Endothelial cell of umbilical vein (primary cell): ENCODE measurements around the gene MTPN. TPM values are rescaled to one million over a fixed set of nuclear protein-coding genes. Genes with fewer than 3 reads are reported as not detected.

Source experiments
- BruUV-seq: library from RNA; stranded (reverse); fragments of 400-500 nt; replicated peaks from 2 replicates; lab custom pipeline; 2021; lab: Mats Ljungman, UMichigan
- CTCF ChIA-PET: fragments of 300-600, 350-600 bp; sonication (Branson Sonifier 250); formaldehyde crosslinking; loops from one replicate; lab custom pipeline; 2021; ENCODE audit warnings: antibody characterized with exemption, inconsistent platforms; lab: Charles Lee
- POLR2A ChIA-PET: fragments of 300-600, 350-600 bp; sonication (Branson Sonifier 250); formaldehyde crosslinking; loops from one replicate; lab custom pipeline; 2021; ENCODE audit warnings: antibody characterized with exemption, inconsistent platforms; lab: Charles Lee
- DNase-seq: peaks from one replicate; pipeline ENCODE4 v3.0.0-alpha.2; 2011; ENCODE audit warnings: low read depth, low spot score
- FAIRE-seq: peaks from 2 replicates; lab custom pipeline; 2011; peaks lifted over from hg19 to GRCh38; lab: Jason Lieb, UNC
- H2AFZ ChIP-seq: 2 replicates; pipeline ENCODE4 v1.6.0; 2012; ENCODE audit warnings: low read depth, low read length, control low read depth, inconsistent platforms
- H3K27ac ChIP-seq: 2 replicates; pipeline ENCODE4 v1.5.1; 2011; ENCODE audit warnings: low read depth, mild to moderate bottlenecking, control low read depth, low read length, moderate library complexity; ENCODE audit not compliant: insufficient read depth
- H3K27me3 ChIP-seq, 2 experiments: 2 replicates each; pipeline versions ENCODE4 v1.6.0 to v1.6.1; 2011; ENCODE audit warnings: low read length in 2 of 2, mixed read lengths in 1 of 2; ENCODE audit not compliant: control insufficient read depth in 2 of 2, insufficient read depth in 2 of 2
- H3K36me3 ChIP-seq, 2 experiments: 2 replicates in 1 of 2; 3 replicates in 1 of 2; pipeline ENCODE4 v1.5.1; 2011; ENCODE audit warnings: low read length in 2 of 2, mild to moderate bottlenecking in 1 of 2, moderate library complexity in 1 of 2; ENCODE audit not compliant: control insufficient read depth in 2 of 2, insufficient read depth in 2 of 2; ENCODE audit errors: extremely low read depth in 1 of 2
- H3K4me1 ChIP-seq: 3 replicates; pipeline ENCODE4 v1.5.1; 2011; ENCODE audit warnings: mild to moderate bottlenecking, low read length; ENCODE audit not compliant: control insufficient read depth, insufficient read depth; ENCODE audit errors: extremely low read depth
- H3K4me2 ChIP-seq: 2 replicates; pipeline ENCODE4 v1.6.1; 2011; ENCODE audit warnings: low read length, control low read depth, mixed read lengths; ENCODE audit not compliant: insufficient read depth
- H3K4me3 ChIP-seq, 3 experiments: fragments of 200-600 bp in 1 of 3; sonication (generic), shearing (Covaris generic) in 1 of 3; replicated peaks in 1 of 3; 2 replicates each; pipeline ENCODE4 v1.5.1; 2011 to 2016; ENCODE audit warnings: control low read depth in 3 of 3, low read length in 3 of 3, mild to moderate bottlenecking in 2 of 3, inconsistent platforms in 1 of 3, low read depth in 1 of 3, moderate library complexity in 1 of 3; ENCODE audit not compliant: insufficient read depth in 1 of 3
- H3K79me2 ChIP-seq: 2 replicates; pipeline ENCODE4 v1.6.0; 2012; ENCODE audit warnings: low read length, inconsistent platforms; ENCODE audit not compliant: control insufficient read depth, insufficient read depth
- H3K9ac ChIP-seq: replicated peaks from 2 replicates; pipeline ENCODE3; 2011; ENCODE audit warnings: low read length, control low read depth; ENCODE audit not compliant: insufficient read depth; ENCODE audit errors: extremely low read depth
- H3K9me1 ChIP-seq: replicated peaks from 3 replicates; pipeline ENCODE4 v1.6.0; 2011; ENCODE audit warnings: mild to moderate bottlenecking, low read length; ENCODE audit not compliant: control insufficient read depth, insufficient read depth; ENCODE audit errors: extremely low read depth
- H3K9me3 ChIP-seq: replicated peaks from 2 replicates; pipeline ENCODE4 v1.5.1; 2012; ENCODE audit warnings: low read length, inconsistent platforms; ENCODE audit not compliant: control insufficient read depth, insufficient read depth
- H4K20me1 ChIP-seq: replicated peaks from 2 replicates; pipeline ENCODE3; 2011; ENCODE audit warnings: mild to moderate bottlenecking, low read length; ENCODE audit not compliant: control insufficient read depth, insufficient read depth; ENCODE audit errors: extremely low read depth
- CTCF ChIP-seq, 2 donors: IDR thresholded peaks; 1 replicate in 1 of 2; 2 replicates in 1 of 2; pipeline ENCODE4 v1.5.1; 2011; ENCODE audit warnings: low read length in 2 of 2, mild to moderate bottlenecking in 2 of 2, moderate library complexity in 2 of 2, control low read depth in 1 of 2, inconsistent platforms in 1 of 2, low read depth in 1 of 2; ENCODE audit not compliant: insufficient read depth in 1 of 2; ENCODE audit errors: extremely low read depth in 1 of 2
- EZH2 ChIP-seq: IDR thresholded peaks from 2 replicates; pipeline ENCODE4 v1.6.1; 2012; ENCODE audit warnings: borderline replicate concordance, low read depth, mild to moderate bottlenecking, moderate library complexity, low read length, inconsistent platforms; ENCODE audit not compliant: severe bottlenecking
- FOS ChIP-seq: IDR thresholded peaks from 2 replicates; pipeline ENCODE4 v1.6.1; 2011; ENCODE audit warnings: mild to moderate bottlenecking, low read length, moderate library complexity, borderline replicate concordance; ENCODE audit not compliant: insufficient read depth
- GATA2 ChIP-seq: IDR thresholded peaks from 2 replicates; pipeline ENCODE4 v1.7.0; 2011; ENCODE audit warnings: low read depth, mild to moderate bottlenecking, moderate library complexity, mixed read lengths, low read length; ENCODE audit not compliant: insufficient read length, insufficient read depth
- JUN ChIP-seq: IDR thresholded peaks from 2 replicates; pipeline ENCODE4 v1.6.1; 2011; ENCODE audit warnings: borderline replicate concordance, low read depth; ENCODE audit not compliant: insufficient read length, insufficient read depth
- MAX ChIP-seq: IDR thresholded peaks from 2 replicates; pipeline ENCODE4 v1.6.1; 2011; ENCODE audit not compliant: insufficient read depth, insufficient read length
- MYC ChIP-seq: IDR thresholded peaks from one replicate; pipeline ENCODE4 v1.6.1; 2011; ENCODE audit warnings: mild to moderate bottlenecking, low read depth, low read length
- POLR2A ChIP-seq: IDR thresholded peaks from 2 replicates; pipeline ENCODE4 v1.6.1; 2012; ENCODE audit warnings: low read depth, mild to moderate bottlenecking, control low read depth, low read length
- POLR2AphosphoS5 ChIP-seq: IDR thresholded peaks from 2 replicates; pipeline ENCODE4 v1.6.1; 2012; ENCODE audit warnings: low read depth, mild to moderate bottlenecking, control low read depth, low read length, moderate library complexity; ENCODE audit not compliant: insufficient read depth
- dilution Hi-C: fragments of 300-500 bp; cut with MboI; formaldehyde crosslinking; loops from one replicate; pipeline ENCODE4 v1.15.0; 2019; ENCODE audit warnings: low sequenced_read_pairs; ENCODE audit not compliant: extremely low pct_ligation_motif_present
- intact Hi-C: fragments of 100-400 bp; cut with micrococcal nuclease; formaldehyde crosslinking; loops from one replicate; pipeline ENCODE4 v1.10.0; 2022
- polyA plus RNA-seq, 4 experiments: library from polyadenylated mRNA; depleted of rRNA in 3 of 4; stranded (reverse) in 3 of 4; unstranded in 1 of 4; fragments of >200 nt; gene quantifications; 2 replicates each; pipeline versions ENCODE4 v1.2.1 to v1.2.3, GENCODE V29; 2011 to 2012; ENCODE audit warnings: missing spikeins in 1 of 4
- total RNA-seq: library from RNA; stranded (reverse); gene quantifications from 2 replicates; pipeline ENCODE4 v1.2.3, GENCODE V29; 2021

MTPN gene
- total and polyA plus RNA-seq, 2 donors (not counting 3 experiments of a cell fraction or from before 2014, with no cell fraction given), result 58.1 to 174 TPM

GRCh38 chr7:135919071-135919841 lies 57.9 kb downstream of the MTPN start:
- TF ChIP-seq EZH2, result no peak
- no peak for TF ChIP-seq FOS
- TF ChIP-seq GATA2, result no peak
- TF ChIP-seq MYC, result no peak
- no peak for TF ChIP-seq POLR2AphosphoS5
- no peak for TF ChIP-seq JUN
- no peak for TF ChIP-seq CTCF (IDR thresholded peaks at IDR 0.05; ENCODE audit: extremely low read depth in 1 of 2, insufficient read depth in 1 of 2, low read depth in 1 of 2, low read length in 2 of 2)
- no peak for TF ChIP-seq POLR2A
- no peak for TF ChIP-seq MAX
- Histone ChIP-seq H3K4me2 (no peak overlapping the region), H3K4me1 (peaks cover 9% of the 10 kb centered on the region), H3K9ac (no peak overlapping the region), H3K36me3 (no peaks in the 10 kb centered on the region), H2AFZ (no peak overlapping the region), H3K4me3 (no peak overlapping the region), H3K27ac (no peak overlapping the region), H4K20me1 (no peaks in the 10 kb centered on the region), H3K9me3 (no peaks in the 10 kb centered on the region), H3K79me2 (no peaks in the 10 kb centered on the region), H3K27me3 (no peaks in the 10 kb centered on the region), H3K9me1 (no peaks in the 10 kb centered on the region)
- dilution Hi-C loops (no loop called here), intact Hi-C loops (no loop called here)
- no peak for FAIRE-seq
- BruUV-seq, result no TSS peak
- ChIA-PET CTCF (interaction anchor here (0.6 to 2.1 kb wide), 2 partner anchors 9 to 91 kb away, joined by 4 to 6 read pairs; no protein-coding TSS in a partner anchor), POLR2A (no interaction called here)
- DNase-seq, result no peak
